ENCODE data around the gene SNTG2.

Gene SNTG2

DNA sequence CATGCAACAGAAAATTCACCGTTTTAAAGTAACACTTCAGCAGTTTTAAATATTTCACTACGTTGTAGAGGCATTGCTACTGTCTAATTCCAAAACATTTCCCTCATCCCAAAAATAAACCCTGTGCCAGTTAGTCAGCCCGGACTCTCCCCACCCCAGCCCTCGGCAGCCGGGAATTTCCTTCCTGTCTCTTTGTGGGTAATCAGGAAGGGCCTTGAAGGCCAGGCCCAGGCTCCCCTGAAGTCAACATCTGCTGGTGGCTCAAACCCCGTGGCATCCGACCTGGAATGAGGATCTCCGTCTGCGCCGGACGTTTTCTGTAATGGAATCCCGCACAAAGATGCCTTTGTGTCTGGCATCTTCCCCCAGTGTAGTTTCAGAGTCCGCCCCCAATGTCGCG lies 219.6 kb downstream of the SNTG2 start:
- Histone ChIP-seq H3K79me1 (ENCODE audit: low read depth, low read length) (no peaks in the 10 kb centered on the region), H3K36me3 (replicated peaks in 1 of 2; ENCODE audit: control insufficient read depth in 2 of 2, insufficient read depth in 2 of 2, low read length in 2 of 2) (no peaks in the 10 kb centered on the region), H4K8ac (ENCODE audit: low read depth, low read length) (no peak overlapping the region), H3K23ac (ENCODE audit: low read depth, low read length, poor library complexity) (no peak overlapping the region), H3K9me3 (replicated peaks in 1 of 2; ENCODE audit: control insufficient read depth in 2 of 2, insufficient read depth in 1 of 2, low read depth in 1 of 2, low read length in 2 of 2) (peaks cover 0 to 8% of the 10 kb centered on the region in 2 donors), H2AFZ (ENCODE audit: low read length) (no peak overlapping the region), H3K14ac (ENCODE audit: low read length) (no peak overlapping the region), H3K4me2 (ENCODE audit: insufficient read depth, low read length, poor library complexity, severe bottlenecking) (no peak overlapping the region), H2BK12ac (ENCODE audit: low read length) (no peak overlapping the region), H3K4me3 (ENCODE audit: low read length in 2 of 2) (no peak overlapping the region), H3K27me3 (ENCODE audit: control insufficient read depth in 3 of 3, insufficient read depth in 3 of 3, low read depth in 1 of 3, low read length in 3 of 3) (no peaks in the 10 kb centered on the region), H3K18ac (ENCODE audit: low read length) (no peak overlapping the region), H2BK15ac (ENCODE audit: low read length) (no peak overlapping the region), H2BK120ac (ENCODE audit: low read depth, low read length) (no peak overlapping the region), H4K91ac (ENCODE audit: low read depth, low read length, poor library complexity) (no peak overlapping the region), H3K4ac (ENCODE audit: low read length) (no peak overlapping the region), H2BK5ac (ENCODE audit: low read length) (no peak overlapping the region), H3K27ac (replicated peaks; ENCODE audit: low read length) (no peak overlapping the region), H2AK5ac (ENCODE audit: low read depth, low read length) (no peak overlapping the region), H3K4me1 (ENCODE audit: control insufficient read depth in 2 of 2, insufficient read depth in 1 of 2, low read depth in 1 of 2, low read length in 2 of 2) (no peaks in the 10 kb centered on the region), H3K9ac (ENCODE audit: low read depth, low read length, poor library complexity) (no peak overlapping the region)
- no CpG with 5 or more reads among the region's 15 CpGs for WGBS, 2 donors (ENCODE audit: extremely low coverage in 2 of 2, insufficient read length in 2 of 2, insufficient replicate concordance in 1 of 2)
- no peak for DNase-seq (ENCODE audit: low spot score)

DNA sequence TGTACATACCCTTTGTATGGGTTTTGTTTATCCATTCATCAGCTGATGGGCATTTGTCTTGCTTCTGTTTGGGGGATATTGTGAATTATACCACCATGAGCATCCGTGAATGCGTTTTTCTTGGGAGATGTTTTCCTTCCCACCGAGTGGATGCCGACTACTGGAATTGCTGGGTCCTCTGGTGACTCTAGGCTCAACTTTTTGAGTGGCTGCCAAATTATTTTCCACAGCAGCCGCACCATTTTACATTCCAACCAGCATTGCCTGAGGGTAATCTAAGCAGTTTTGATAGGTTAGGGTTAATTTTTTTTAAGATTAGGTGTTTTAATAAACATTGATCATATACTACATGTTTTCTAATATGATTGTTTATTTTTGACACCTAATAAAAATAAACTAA lies 220.1 kb downstream of the SNTG2 start:
- Histone ChIP-seq H2AK5ac (ENCODE audit: low read depth, low read length) (no peak overlapping the region), H4K8ac (ENCODE audit: low read depth, low read length) (no peak overlapping the region), H3K4ac (ENCODE audit: low read length) (no peak overlapping the region), H2BK5ac (ENCODE audit: low read length) (no peak overlapping the region), H3K4me1 (ENCODE audit: control insufficient read depth in 2 of 2, insufficient read depth in 1 of 2, low read depth in 1 of 2, low read length in 2 of 2) (no peaks in the 10 kb centered on the region), H3K14ac (ENCODE audit: low read length) (no peak overlapping the region), H3K4me3 (ENCODE audit: low read length in 2 of 2) (no peak overlapping the region), H3K23ac (ENCODE audit: low read depth, low read length, poor library complexity) (no peak overlapping the region), H3K27me3 (ENCODE audit: control insufficient read depth in 3 of 3, insufficient read depth in 3 of 3, low read depth in 1 of 3, low read length in 3 of 3) (no peaks in the 10 kb centered on the region), H3K9me3 (replicated peaks in 1 of 2; ENCODE audit: control insufficient read depth in 2 of 2, insufficient read depth in 1 of 2, low read depth in 1 of 2, low read length in 2 of 2) (peaks cover 0 to 8% of the 10 kb centered on the region in 2 donors), H3K36me3 (replicated peaks in 1 of 2; ENCODE audit: control insufficient read depth in 2 of 2, insufficient read depth in 2 of 2, low read length in 2 of 2) (no peaks in the 10 kb centered on the region), H3K4me2 (ENCODE audit: insufficient read depth, low read length, poor library complexity, severe bottlenecking) (no peak overlapping the region), H2AFZ (ENCODE audit: low read length) (no peak overlapping the region), H3K9ac (ENCODE audit: low read depth, low read length, poor library complexity) (no peak overlapping the region), H3K79me1 (ENCODE audit: low read depth, low read length) (no peaks in the 10 kb centered on the region), H2BK12ac (ENCODE audit: low read length) (no peak overlapping the region), H2BK15ac (ENCODE audit: low read length) (no peak overlapping the region), H3K27ac (replicated peaks; ENCODE audit: low read length) (no peak overlapping the region), H3K18ac (ENCODE audit: low read length) (no peak overlapping the region), H4K91ac (ENCODE audit: low read depth, low read length, poor library complexity) (no peak overlapping the region), H2BK120ac (ENCODE audit: low read depth, low read length) (no peak overlapping the region)
- no peak for DNase-seq (ENCODE audit: low spot score)
- WGBS, 2 donors (ENCODE audit: extremely low coverage in 2 of 2, insufficient read length in 2 of 2, insufficient replicate concordance in 1 of 2): no CpG with 5 or more reads among the region's 5 CpGs

DNA sequence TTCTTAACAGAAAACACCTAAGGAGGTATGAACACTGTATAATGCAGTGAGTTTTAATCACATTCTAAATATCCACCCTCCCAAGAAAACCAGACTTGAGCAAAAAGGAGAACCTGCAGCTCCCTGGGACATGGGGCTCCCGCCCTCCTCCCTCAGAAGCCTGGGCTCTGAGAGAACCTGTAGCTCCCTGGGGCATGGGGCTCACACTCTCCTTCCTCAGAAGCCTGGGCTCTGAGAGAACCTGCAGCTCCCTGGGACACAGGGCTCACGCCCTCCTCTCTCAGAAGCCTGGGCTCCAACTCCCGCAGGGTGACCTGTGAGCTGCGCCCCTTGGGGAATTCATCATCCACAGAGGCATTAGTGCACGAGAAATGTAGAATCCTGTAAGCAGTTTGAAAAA lies 222.9 kb downstream of the SNTG2 start:
- no peaks in the 10 kb centered on the region for H3K36me3 ChIP-seq (replicated peaks in 1 of 2; ENCODE audit: control insufficient read depth in 2 of 2, insufficient read depth in 2 of 2, low read length in 2 of 2)
- no peak overlapping the region for H3K14ac ChIP-seq (ENCODE audit: low read length)
- no peak overlapping the region for H4K8ac ChIP-seq (ENCODE audit: low read depth, low read length)
- H3K23ac ChIP-seq (ENCODE audit: low read depth, low read length, poor library complexity): no peak overlapping the region
- no CpG with 5 or more reads among the region's 5 CpGs for WGBS, 2 donors (ENCODE audit: extremely low coverage in 2 of 2, insufficient read length in 2 of 2, insufficient replicate concordance in 1 of 2)
- H3K27me3 ChIP-seq (ENCODE audit: control insufficient read depth in 3 of 3, insufficient read depth in 3 of 3, low read depth in 1 of 3, low read length in 3 of 3): no peaks in the 10 kb centered on the region
- H3K9ac ChIP-seq (ENCODE audit: low read depth, low read length, poor library complexity): no peak overlapping the region
- no peak overlapping the region for H3K4me2 ChIP-seq (ENCODE audit: insufficient read depth, low read length, poor library complexity, severe bottlenecking)
- no peak overlapping the region for H2BK5ac ChIP-seq (ENCODE audit: low read length)
- H3K18ac ChIP-seq (ENCODE audit: low read length): no peak overlapping the region
- H3K4me3 ChIP-seq (ENCODE audit: low read length in 2 of 2): peak overlapping the region in 1 of 2 donors; percentile 47
- no peaks in the 10 kb centered on the region for H3K4me1 ChIP-seq (ENCODE audit: control insufficient read depth in 2 of 2, insufficient read depth in 1 of 2, low read depth in 1 of 2, low read length in 2 of 2)
- no peak overlapping the region for H2BK15ac ChIP-seq (ENCODE audit: low read length)
- no peak overlapping the region for H2BK12ac ChIP-seq (ENCODE audit: low read length)
- H3K4ac ChIP-seq (ENCODE audit: low read length): no peak overlapping the region
- H4K91ac ChIP-seq (ENCODE audit: low read depth, low read length, poor library complexity): no peak overlapping the region
- H2BK120ac ChIP-seq (ENCODE audit: low read depth, low read length): no peak overlapping the region
- DNase-seq (ENCODE audit: low spot score): no peak
- H3K27ac ChIP-seq (replicated peaks; ENCODE audit: low read length): no peak overlapping the region
- peaks cover 0 to 8% of the 10 kb centered on the region in 2 donors for H3K9me3 ChIP-seq (replicated peaks in 1 of 2; ENCODE audit: control insufficient read depth in 2 of 2, insufficient read depth in 1 of 2, low read depth in 1 of 2, low read length in 2 of 2)
- no peaks in the 10 kb centered on the region for H3K79me1 ChIP-seq (ENCODE audit: low read depth, low read length)
- H2AK5ac ChIP-seq (ENCODE audit: low read depth, low read length): no peak overlapping the region
- no peak overlapping the region for H2AFZ ChIP-seq (ENCODE audit: low read length)

DNA sequence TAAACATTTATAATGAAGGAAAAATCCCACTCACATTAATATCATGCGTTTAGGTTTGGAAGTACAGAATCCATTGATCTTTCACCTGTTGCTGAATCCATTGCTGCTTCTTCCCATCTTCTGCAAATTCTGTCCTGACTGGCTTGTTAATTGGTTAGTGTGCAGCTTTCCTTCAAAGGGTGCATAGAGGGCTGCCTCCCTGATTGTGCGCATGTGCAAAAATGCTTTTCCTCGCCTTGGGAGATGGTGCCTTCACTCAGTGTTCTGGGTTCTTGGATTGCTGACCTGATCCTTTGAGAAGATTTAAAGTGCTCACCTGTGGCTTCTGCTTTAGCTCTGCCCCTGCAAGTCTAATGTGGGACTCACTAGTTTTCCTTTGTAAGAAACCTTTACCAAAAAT lies 231.2 kb downstream of the SNTG2 start:
- H3K36me3 ChIP-seq (replicated peaks in 1 of 2; ENCODE audit: control insufficient read depth in 2 of 2, insufficient read depth in 2 of 2, low read length in 2 of 2): no peaks in the 10 kb centered on the region
- WGBS, 2 donors (ENCODE audit: extremely low coverage in 2 of 2, insufficient read length in 2 of 2, insufficient replicate concordance in 1 of 2): no CpG with 5 or more reads among the region's 3 CpGs

More for the DNA sequence above, 231.2 kb downstream of the SNTG2 start:
- H3K4me2 ChIP-seq (ENCODE audit: insufficient read depth, low read length, poor library complexity, severe bottlenecking): no peak overlapping the region
- H4K8ac ChIP-seq (ENCODE audit: low read depth, low read length): no peak overlapping the region
- H2AFZ ChIP-seq (ENCODE audit: low read length): no peak overlapping the region
- no peak overlapping the region for H3K23ac ChIP-seq (ENCODE audit: low read depth, low read length, poor library complexity)
- DNase-seq (ENCODE audit: low spot score): no peak
- H4K91ac ChIP-seq (ENCODE audit: low read depth, low read length, poor library complexity): no peak overlapping the region
- peaks cover 0 to 2% of the 10 kb centered on the region in 2 donors for H3K9me3 ChIP-seq (replicated peaks in 1 of 2; ENCODE audit: control insufficient read depth in 2 of 2, insufficient read depth in 1 of 2, low read depth in 1 of 2, low read length in 2 of 2)
- no peak overlapping the region for H3K18ac ChIP-seq (ENCODE audit: low read length)
- H3K9ac ChIP-seq (ENCODE audit: low read depth, low read length, poor library complexity): no peak overlapping the region
- no peaks in the 10 kb centered on the region for H3K79me1 ChIP-seq (ENCODE audit: low read depth, low read length)
- no peak overlapping the region for H3K14ac ChIP-seq (ENCODE audit: low read length)
- no peak overlapping the region for H2BK15ac ChIP-seq (ENCODE audit: low read length)
- H2BK120ac ChIP-seq (ENCODE audit: low read depth, low read length): no peak overlapping the region
- H3K4me1 ChIP-seq (ENCODE audit: control insufficient read depth in 2 of 2, insufficient read depth in 1 of 2, low read depth in 1 of 2, low read length in 2 of 2): no peaks in the 10 kb centered on the region
- H2BK5ac ChIP-seq (ENCODE audit: low read length): no peak overlapping the region
- H3K4me3 ChIP-seq (ENCODE audit: low read length in 2 of 2): no peak overlapping the region
- no peak overlapping the region for H3K4ac ChIP-seq (ENCODE audit: low read length)
- no peaks in the 10 kb centered on the region for H3K27me3 ChIP-seq (ENCODE audit: control insufficient read depth in 3 of 3, insufficient read depth in 3 of 3, low read depth in 1 of 3, low read length in 3 of 3)
- no peak overlapping the region for H3K27ac ChIP-seq (replicated peaks; ENCODE audit: low read length)
- H2BK12ac ChIP-seq (ENCODE audit: low read length): no peak overlapping the region
- H2AK5ac ChIP-seq (ENCODE audit: low read depth, low read length): no peak overlapping the region
